Gastrocnemius medialis (tissue), 4 donors: ENCODE measurements around the gene LAMA4.

Experiments used
- POLR2A ChIP-seq, 2 donors: fragments of 450-650 bp; IDR thresholded peaks; one replicate each; pipeline ENCODE4 v1.6.1; 2017; ENCODE audit warnings: antibody characterized with exemption in 2 of 2, mild to moderate bottlenecking in 2 of 2, moderate library complexity in 2 of 2
- TF ChIP-seq, protein P1 (sequence below), 5 experiments: fragments of 450-650 bp in 3 of 5; fragments of 200-600 bp in 2 of 5; sonication (generic) in 2 of 5; IDR thresholded peaks in 4 of 5; conservative IDR thresholded peaks in 1 of 5; 1 replicate in 4 of 5; 2 replicates in 1 of 5; pipeline ENCODE4 v1.5.1; 2016 to 2019; ENCODE audit warnings: antibody characterized with exemption in 5 of 5, mild to moderate bottlenecking in 3 of 5, moderate library complexity in 3 of 5

DNA sequence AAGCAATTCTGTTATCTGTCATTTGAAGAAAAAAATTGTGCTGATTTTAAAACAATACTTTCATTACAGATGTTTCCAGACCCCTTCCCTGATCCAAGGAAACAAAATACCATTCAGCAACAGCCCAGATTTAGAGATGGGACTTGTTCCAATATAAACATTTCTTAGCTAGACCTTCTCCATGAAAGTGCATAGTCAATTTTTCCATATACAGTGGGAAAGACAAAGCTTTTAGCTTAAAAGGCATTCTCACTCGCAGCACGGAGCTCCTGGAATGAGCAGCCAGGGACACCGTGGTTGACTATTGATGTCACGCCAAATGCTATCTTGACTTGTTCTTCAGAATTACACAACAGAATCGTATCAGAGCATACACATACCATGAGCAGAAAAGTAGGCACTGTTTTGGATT lies 21.5 kb downstream of the LAMA4 start:
- TF ChIP-seq, protein P1, sequence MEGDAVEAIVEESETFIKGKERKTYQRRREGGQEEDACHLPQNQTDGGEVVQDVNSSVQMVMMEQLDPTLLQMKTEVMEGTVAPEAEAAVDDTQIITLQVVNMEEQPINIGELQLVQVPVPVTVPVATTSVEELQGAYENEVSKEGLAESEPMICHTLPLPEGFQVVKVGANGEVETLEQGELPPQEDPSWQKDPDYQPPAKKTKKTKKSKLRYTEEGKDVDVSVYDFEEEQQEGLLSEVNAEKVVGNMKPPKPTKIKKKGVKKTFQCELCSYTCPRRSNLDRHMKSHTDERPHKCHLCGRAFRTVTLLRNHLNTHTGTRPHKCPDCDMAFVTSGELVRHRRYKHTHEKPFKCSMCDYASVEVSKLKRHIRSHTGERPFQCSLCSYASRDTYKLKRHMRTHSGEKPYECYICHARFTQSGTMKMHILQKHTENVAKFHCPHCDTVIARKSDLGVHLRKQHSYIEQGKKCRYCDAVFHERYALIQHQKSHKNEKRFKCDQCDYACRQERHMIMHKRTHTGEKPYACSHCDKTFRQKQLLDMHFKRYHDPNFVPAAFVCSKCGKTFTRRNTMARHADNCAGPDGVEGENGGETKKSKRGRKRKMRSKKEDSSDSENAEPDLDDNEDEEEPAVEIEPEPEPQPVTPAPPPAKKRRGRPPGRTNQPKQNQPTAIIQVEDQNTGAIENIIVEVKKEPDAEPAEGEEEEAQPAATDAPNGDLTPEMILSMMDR (IDR thresholded peaks at IDR 0.05 in 4 of 5, conservative IDR thresholded peaks at IDR 0.05 in 1 of 5): no peak
- TF ChIP-seq POLR2A (IDR thresholded peaks at IDR 0.05): no peak
